HG02588 (cell line): ENCODE data around the gene SLC37A1.

Source experiments
- ATAC-seq: cut with Tn5 transposase; IDR thresholded peaks from one replicate; pipeline ENCODE4 v1.9.1; 2021; ENCODE audit warnings: mild to moderate bottlenecking, moderate library complexity; ENCODE audit not compliant: unreplicated experiment

Gene SLC37A1

GRCh38 chr21:42587036-42587435, 73.4 kb downstream of the SLC37A1 start:
- no peak for ATAC-seq

GRCh38 chr21:42590431-42591131, 76.9 kb downstream of the SLC37A1 start:
- no peak for ATAC-seq

GRCh38 chr21:42591170-42591869, 77.7 kb downstream of the SLC37A1 start:
- ATAC-seq = no peak

GRCh38 chr21:42592156-42592820, 78.6 kb downstream of the SLC37A1 start:
- no peak for ATAC-seq

GRCh38 chr21:42593007-42593814, 79.6 kb downstream of the SLC37A1 start:
- no peak for ATAC-seq

- ATAC-seq = no peak
Observed at GRCh38 chr21:42594616-42595282, 81.1 kb downstream of the SLC37A1 start.

GRCh38 chr21:42595283-42596187, 81.9 kb downstream of the SLC37A1 start:
- ATAC-seq = no peak

GRCh38 chr21:42596657-42597056, 83.0 kb downstream of the SLC37A1 start:
- no peak for ATAC-seq

- ATAC-seq = no peak
Observed at GRCh38 chr21:42597487-42598158, 84.0 kb downstream of the SLC37A1 start.

GRCh38 chr21:42598159-42598735, 84.6 kb downstream of the SLC37A1 start:
- ATAC-seq = no peak

- ATAC-seq = no peak
Observed at GRCh38 chr21:42599486-42599885, 85.8 kb downstream of the SLC37A1 start.

GRCh38 chr21:42599962-42600361, 86.3 kb downstream of the SLC37A1 start:
- no peak for ATAC-seq

- ATAC-seq = no peak
Observed at GRCh38 chr21:42601656-42602055, 88.0 kb downstream of the SLC37A1 start.

GRCh38 chr21:42607102-42607501, 93.5 kb downstream of the SLC37A1 start:
- ATAC-seq = no peak

GRCh38 chr21:42607525-42608102, 94.0 kb downstream of the SLC37A1 start:
- ATAC-seq = no peak

- ATAC-seq = no peak
Observed at GRCh38 chr21:42608446-42608845, 94.8 kb downstream of the SLC37A1 start.

- ATAC-seq = no peak
Observed at GRCh38 chr21:42609811-42610210, 96.2 kb downstream of the SLC37A1 start.

GRCh38 chr21:42611852-42612251, 98.2 kb downstream of the SLC37A1 start:
- ATAC-seq = no peak
